T-cell (primary cell): ENCODE results near the gene SMARCA4. TPM values are rescaled to one million over a fixed set of nuclear protein-coding genes. Genes with fewer than 3 reads are reported as not detected.
A peak's percentile ranks its signal among the peaks of the same experiment; 100 is the strongest.
"Not testable (repeated sequence)": the region's sequence is repeated elsewhere in the genome, so short reads cannot be mapped to it uniquely, and the experiment has no call there.

Source experiments
- ATAC-seq, 4 experiments: fragments of 200-7000 bp in 3 of 4; fragments of 150-1000 bp in 1 of 4; cut with Tn5 transposase; replicated peaks in 1 of 4; 1 replicate in 3 of 4; 2 replicates in 1 of 4; pipeline ENCODE4 v1.10.0; 2021; ENCODE audit warnings: moderate library complexity in 3 of 4, mild to moderate bottlenecking in 2 of 4, moderate number of reproducible peaks in 1 of 4
- CTCF ChIA-PET, 2 donors: fragments of 300-600 bp; sonication (Branson Sonifier 250); formaldehyde crosslinking; loops; one replicate each; lab custom pipeline; 2022; ENCODE audit warnings: antibody characterized with exemption in 2 of 2; lab: Charles Lee
- POLR2A ChIA-PET, 2 donors: fragments of 300-600 bp; sonication (Branson Sonifier 250); formaldehyde crosslinking; loops; one replicate each; lab custom pipeline; 2022; ENCODE audit warnings: antibody characterized with exemption in 2 of 2; lab: Charles Lee
- DNase-seq, 35 experiments: peaks; one replicate each; pipeline versions ENCODE4 v3.0.0 to v3.0.0-alpha.2; 2013 to 2023
- H3K27ac ChIP-seq: one replicate; pipeline ENCODE4 v1.5.1; 2013; ENCODE audit warnings: low read length
- H3K27me3 ChIP-seq, 2 experiments: replicated peaks in 1 of 2; 1 replicate in 1 of 2; 2 replicates in 1 of 2; pipeline versions ENCODE4 v1.6.1 to v1.7.0; 2013; ENCODE audit warnings: low read length in 1 of 2, mixed read lengths in 1 of 2; ENCODE audit not compliant: control insufficient read depth in 2 of 2, insufficient read depth in 2 of 2; ENCODE audit errors: extremely low read depth in 1 of 2
- H3K36me3 ChIP-seq, 2 donors: 1 replicate in 1 of 2; 2 replicates in 1 of 2; pipeline versions ENCODE4 v1.6.1 to v1.7.0; 2013; ENCODE audit warnings: low read length in 1 of 2; ENCODE audit not compliant: control insufficient read depth in 2 of 2, insufficient read depth in 1 of 2; ENCODE audit errors: extremely low read depth in 1 of 2
- H3K4me1 ChIP-seq, 2 experiments: 1 replicate in 1 of 2; 2 replicates in 1 of 2; pipeline versions ENCODE4 v1.6.1 to v1.7.0; 2013; ENCODE audit warnings: low read length in 2 of 2, mixed read lengths in 1 of 2; ENCODE audit not compliant: insufficient read depth in 2 of 2, control insufficient read depth in 1 of 2; ENCODE audit errors: extremely low read depth in 1 of 2
- H3K4me3 ChIP-seq, 2 donors: 1 replicate in 1 of 2; 2 replicates in 1 of 2; pipeline versions ENCODE4 v1.5.1 to v1.7.0; 2013; ENCODE audit warnings: mild to moderate bottlenecking in 2 of 2, low read length in 1 of 2, moderate library complexity in 1 of 2; ENCODE audit not compliant: control insufficient read depth in 1 of 2; ENCODE audit errors: extremely low read depth in 1 of 2
- H3K9me3 ChIP-seq: 2 replicates; pipeline ENCODE4 v1.7.0; 2013
- H3K27ac Mint-ChIP-seq, 2 donors: one replicate each; pipeline ENCODE4 v1.8.0; 2020 to 2021; ENCODE audit warnings: mild to moderate bottlenecking in 2 of 2, mixed read lengths in 2 of 2
- H3K27me3 Mint-ChIP-seq, 2 donors: one replicate each; pipeline ENCODE4 v1.8.0; 2021 to 2022; ENCODE audit warnings: mixed read lengths in 2 of 2
- H3K36me3 Mint-ChIP-seq: one replicate; pipeline ENCODE4 v1.8.0; 2021; ENCODE audit warnings: mixed read lengths
- H3K4me1 Mint-ChIP-seq, 3 donors: one replicate each; pipeline ENCODE4 v1.8.0; 2020 to 2022; ENCODE audit warnings: mixed read lengths in 3 of 3, mild to moderate bottlenecking in 1 of 3
- H3K4me3 Mint-ChIP-seq, 3 donors: one replicate each; pipeline ENCODE4 v1.8.0; 2020 to 2022; ENCODE audit warnings: mild to moderate bottlenecking in 3 of 3, mixed read lengths in 3 of 3, moderate library complexity in 3 of 3
- H3K9me3 Mint-ChIP-seq, 3 donors: one replicate each; pipeline ENCODE4 v1.8.0; 2020 to 2022; ENCODE audit warnings: mixed read lengths in 3 of 3
- WGBS: methylation state at CpG from one replicate; pipeline ENCODE4 v1.1.5; 2013; ENCODE audit warnings: missing lambda C conversion rate; ENCODE audit not compliant: insufficient coverage; 5-methylcytosine and 5-hydroxymethylcytosine counted together
- total RNA-seq, 35 experiments: library from RNA in 6 of 35; stranded (reverse) in 6 of 35; fragments of 120-200 nt in 1 of 35; gene quantifications; one replicate each; pipeline versions ENCODE4 v1.2.1 to v1.2.4 and lab custom pipeline; 2013 to 2026

The SMARCA4 gene
- total RNA-seq, 5 donors from 2014 or later (not counting 1 experiment from before 2014, with no cell fraction given), result 93.4 to 114 (median 109) TPM

DNA sequence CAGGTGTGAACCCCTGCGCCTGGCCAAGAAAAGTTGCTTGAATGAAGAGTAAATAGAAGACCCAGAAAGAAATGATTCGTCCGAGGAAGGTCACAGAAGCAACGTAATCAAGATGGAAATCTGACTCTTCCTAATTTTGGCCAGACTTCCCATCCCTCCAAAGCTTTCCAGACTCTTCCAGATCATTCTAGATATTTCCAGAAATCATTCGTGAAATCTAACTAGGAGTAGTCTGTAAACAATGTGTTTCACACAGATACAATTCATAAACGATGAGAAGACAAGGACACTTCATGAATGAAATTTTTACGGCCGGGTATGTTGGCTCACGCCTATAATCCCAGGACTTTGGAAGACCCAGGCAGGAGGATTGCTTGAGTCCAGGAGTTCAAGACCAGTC lies 119.2 kb downstream of the SMARCA4 start:
- 100% methylated on average over 3 of the region's 9 CpGs for WGBS

DNA sequence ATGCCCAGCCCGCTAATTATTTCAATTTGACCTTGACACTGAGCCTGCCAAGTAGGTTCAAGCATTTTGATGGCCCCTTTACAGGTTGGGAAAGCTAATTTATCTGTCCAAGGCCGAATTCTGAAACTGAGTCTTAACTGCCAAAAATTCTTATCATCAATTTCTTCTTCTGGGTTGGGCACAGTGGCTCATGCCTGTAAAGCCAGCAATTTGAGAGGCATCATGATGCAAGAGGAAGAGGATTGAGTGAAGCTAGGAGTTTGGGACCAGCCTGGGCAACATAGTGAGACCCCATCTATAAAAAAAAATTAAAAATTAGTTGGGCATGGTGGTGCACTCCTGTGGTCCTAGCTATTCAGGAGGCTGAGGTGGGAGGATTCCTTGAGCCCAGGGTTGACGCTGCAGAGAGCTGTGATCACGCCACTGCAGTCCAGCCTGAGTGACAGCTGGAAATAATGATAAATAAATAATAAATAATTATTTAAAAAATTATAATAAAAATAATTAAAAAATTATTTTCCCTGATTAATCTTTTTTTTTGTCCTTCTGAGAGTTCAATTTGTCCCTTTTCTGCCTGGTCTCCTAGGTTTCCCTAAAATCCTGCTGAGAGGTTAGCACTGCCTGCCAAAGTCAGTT lies 127.2 kb downstream of the SMARCA4 start:
- H3K4me1 Mint-ChIP-seq, result peaks cover 36 to 41% (median 41%) of the 10 kb centered on the region in 3 donors
- H3K4me3 Mint-ChIP-seq, result no peak overlapping the region
- POLR2A ChIA-PET, result interaction anchor here in 1 of 2 donors (0.5 kb wide), 1 partner anchor 509 kb away, joined by 6 read pairs; no protein-coding TSS in a partner anchor

More for the DNA sequence above, 119.2 kb downstream of the SMARCA4 start:
- H3K9me3 ChIP-seq, result no peaks in the 10 kb centered on the region
- H3K27ac Mint-ChIP-seq, result no peak overlapping the region
- H3K27me3 Mint-ChIP-seq, result no peaks in the 10 kb centered on the region
- no peak overlapping the region for H3K4me3 Mint-ChIP-seq
- no peaks in the 10 kb centered on the region for H3K36me3 Mint-ChIP-seq
- H3K27ac ChIP-seq, result no peak overlapping the region
- H3K36me3 ChIP-seq, result no peaks in the 10 kb centered on the region
- CTCF ChIA-PET, result no interaction called here
- H3K4me3 ChIP-seq, result no peak overlapping the region
- H3K9me3 Mint-ChIP-seq, result no peaks in the 10 kb centered on the region
- ATAC-seq (no peak), DNase-seq (no peak)
- H3K4me1 ChIP-seq, result peaks cover 0 to 4% of the 10 kb centered on the region in 2 experiments
- POLR2A ChIA-PET, result no interaction called here
- H3K4me1 Mint-ChIP-seq, result peaks cover 0 to 9% (median 6%) of the 10 kb centered on the region in 3 donors
- H3K27me3 ChIP-seq, result no peaks in the 10 kb centered on the region

DNA sequence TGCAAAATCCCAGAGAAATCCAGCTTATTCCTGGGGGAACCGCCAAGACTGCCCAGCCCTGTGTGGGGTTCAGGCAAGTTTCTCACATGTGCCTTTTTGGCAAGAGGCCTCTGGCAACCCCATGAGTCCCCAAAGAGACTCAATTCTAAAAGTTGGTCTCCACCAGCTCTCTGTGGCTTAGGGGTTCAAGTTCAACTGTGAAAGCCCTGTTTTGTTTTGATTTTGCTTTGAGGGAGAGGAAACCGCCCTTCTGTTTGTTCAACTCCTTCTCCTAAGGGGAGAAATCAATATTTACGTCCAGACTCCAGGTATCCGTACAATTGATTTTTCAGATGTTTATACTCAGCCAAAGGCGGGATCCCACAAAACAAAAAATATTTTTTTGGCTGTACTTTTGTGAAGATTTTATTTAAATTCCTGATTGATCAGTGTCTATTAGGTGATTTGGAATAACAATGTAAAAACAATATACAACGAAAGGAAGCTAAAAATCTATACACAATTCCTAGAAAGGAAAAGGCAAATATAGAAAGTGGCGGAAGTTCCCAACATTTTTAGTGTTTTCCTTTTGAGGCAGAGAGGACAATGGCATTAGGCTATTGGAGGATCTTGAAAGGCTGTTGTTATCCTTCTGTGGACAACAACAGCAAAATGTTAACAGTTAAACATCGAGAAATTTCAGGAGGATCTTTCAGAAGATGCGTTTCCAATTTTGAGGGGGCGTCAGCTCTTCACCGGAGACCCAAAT lies 127.8 kb downstream of the SMARCA4 start:
- Histone ChIP-seq H3K27me3 (no peaks in the 10 kb centered on the region), H3K9me3 (no peaks in the 10 kb centered on the region), H3K36me3 (no peaks in the 10 kb centered on the region), H3K27ac (peak overlapping the region; percentile 99), H3K4me1 (peaks cover 12 to 59% of the 10 kb centered on the region in 2 experiments), H3K4me3 (peak overlapping the region; percentile 83 to 87)
- H3K27me3 Mint-ChIP-seq, result no peaks in the 10 kb centered on the region
- DNase-seq (no peak), ATAC-seq (no peak)
- peaks cover 42 to 48% (median 46%) of the 10 kb centered on the region in 3 donors for H3K4me1 Mint-ChIP-seq
- H3K27ac Mint-ChIP-seq, result peak overlapping the region; percentile 85 to 87
- peak overlapping the region; percentile 89 to 91 (median 89) for H3K4me3 Mint-ChIP-seq
- no peaks in the 10 kb centered on the region for H3K36me3 Mint-ChIP-seq
- POLR2A ChIA-PET, result interaction anchor here in 1 of 2 donors (0.5 kb wide), 1 partner anchor 508 kb away, joined by 6 read pairs; no protein-coding TSS in a partner anchor
- 30% methylated on average over 3 of the region's 11 CpGs for WGBS
- no peaks in the 10 kb centered on the region for H3K9me3 Mint-ChIP-seq
- CTCF ChIA-PET, result interaction anchor here (0.5 to 1.2 kb wide), 3 partner anchors 37 to 296 kb away, joined by 3 to 8 read pairs (median 3); no protein-coding TSS in a partner anchor

More for the DNA sequence above, 127.2 kb downstream of the SMARCA4 start:
- ATAC-seq (no peak), DNase-seq (no peak)
- Mint-ChIP-seq H3K9me3 (no peaks in the 10 kb centered on the region), H3K36me3 (no peaks in the 10 kb centered on the region), H3K27ac (no peak overlapping the region), H3K27me3 (no peaks in the 10 kb centered on the region)
- Histone ChIP-seq H3K4me1 (peaks cover 12 to 52% of the 10 kb centered on the region in 2 experiments), H3K4me3 (no peak overlapping the region), H3K27me3 (no peaks in the 10 kb centered on the region), H3K36me3 (no peaks in the 10 kb centered on the region), H3K27ac (peak overlapping the region; percentile 99), H3K9me3 (no peaks in the 10 kb centered on the region)
- CTCF ChIA-PET, result interaction anchor here in 1 of 2 donors (0.7 kb wide), 2 partner anchors 8 to 38 kb away, joined by 4 to 5 read pairs; no protein-coding TSS in a partner anchor
- WGBS, result 100% methylated on average over 1 of the region's 4 CpGs

DNA sequence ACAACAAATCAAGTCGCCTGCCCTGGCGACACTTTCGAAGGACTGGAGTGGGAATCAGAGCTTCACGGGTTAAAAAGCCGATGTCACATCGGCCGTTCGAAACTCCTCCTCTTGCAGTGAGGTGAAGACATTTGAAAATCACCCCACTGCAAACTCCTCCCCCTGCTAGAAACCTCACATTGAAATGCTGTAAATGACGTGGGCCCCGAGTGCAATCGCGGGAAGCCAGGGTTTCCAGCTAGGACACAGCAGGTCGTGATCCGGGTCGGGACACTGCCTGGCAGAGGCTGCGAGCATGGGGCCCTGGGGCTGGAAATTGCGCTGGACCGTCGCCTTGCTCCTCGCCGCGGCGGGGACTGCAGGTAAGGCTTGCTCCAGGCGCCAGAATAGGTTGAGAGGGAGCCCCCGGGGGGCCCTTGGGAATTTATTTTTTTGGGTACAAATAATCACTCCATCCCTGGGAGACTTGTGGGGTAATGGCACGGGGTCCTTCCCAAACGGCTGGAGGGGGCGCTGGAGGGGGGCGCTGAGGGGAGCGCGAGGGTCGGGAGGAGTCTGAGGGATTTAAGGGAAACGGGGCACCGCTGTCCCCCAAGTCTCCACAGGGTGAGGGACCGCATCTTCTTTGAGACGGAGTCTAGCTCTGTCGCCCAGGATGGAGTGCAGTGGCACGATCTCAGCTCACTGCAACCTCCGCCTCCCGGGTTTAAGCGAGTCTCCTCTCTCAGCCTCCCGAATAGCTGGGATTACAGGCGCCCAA lies 128.6 kb downstream of the SMARCA4 start, which contains the start of gene LDLR:
Gene LDLR (plus strand): TSS at position 210 of the 760 bp plus-strand sequence. CDS start 86 bp downstream, at position 296.
- CTCF ChIA-PET, result interaction anchor here in 1 of 2 donors (0.5 to 1.2 kb wide), 2 partner anchors 36 to 295 kb away, joined by 3 to 8 read pairs; no protein-coding TSS in a partner anchor
- ATAC-seq (peak; percentile 12 to 46 (median 32)), DNase-seq (peak; percentile 31 to 90 (median 76))
- POLR2A ChIA-PET, result no interaction called here
- no peaks in the 10 kb centered on the region for H3K9me3 Mint-ChIP-seq
- H3K4me1 Mint-ChIP-seq, result peaks cover 46 to 49% (median 47%) of the 10 kb centered on the region in 3 donors
- peak within 1 kb of the TSS; percentile 89 to 91 (median 89) for H3K4me3 Mint-ChIP-seq
- H3K36me3 Mint-ChIP-seq, result no peaks in the 10 kb centered on the region
- peak within 1 kb of the TSS; percentile 83 to 87 for H3K4me3 ChIP-seq
- H3K27me3 Mint-ChIP-seq, result no peaks in the 10 kb centered on the region
- peak within 1 kb of the TSS; percentile 95 to 97 for H3K27ac Mint-ChIP-seq
- H3K36me3 ChIP-seq, result no peaks in the 10 kb centered on the region
- no peaks in the 10 kb centered on the region for H3K9me3 ChIP-seq
- no peaks in the 10 kb centered on the region for H3K27me3 ChIP-seq
- under 1% methylated on average over 32 of the region's 43 CpGs for WGBS
- H3K27ac ChIP-seq, result peak within 1 kb of the TSS; percentile 99
- H3K4me1 ChIP-seq, result peaks cover 12 to 66% of the 10 kb centered on the region in 2 experiments

DNA sequence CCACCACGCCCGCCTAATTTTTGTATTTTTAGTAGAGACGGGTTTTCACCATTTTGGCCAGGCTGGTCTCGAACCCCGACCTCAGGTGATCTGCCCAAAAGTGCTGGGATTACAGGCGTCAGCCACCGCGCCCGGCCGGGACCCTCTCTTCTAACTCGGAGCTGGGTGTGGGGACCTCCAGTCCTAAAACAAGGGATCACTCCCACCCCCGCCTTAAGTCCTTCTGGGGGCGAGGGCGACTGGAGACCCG lies 129.1 kb downstream of the SMARCA4 start:
- peak overlapping the region; percentile 99 for H3K27ac ChIP-seq
- H3K4me1 ChIP-seq, result peaks cover 12 to 68% of the 10 kb centered on the region in 2 experiments
- H3K4me1 Mint-ChIP-seq, result peaks cover 50 to 51% (median 51%) of the 10 kb centered on the region in 3 donors
- POLR2A ChIA-PET, H3K9me3 Mint-ChIP-seq, H3K27me3 Mint-ChIP-seq, H3K36me3 ChIP-seq, H3K27me3 ChIP-seq, H3K36me3 Mint-ChIP-seq, H3K9me3 ChIP-seq: not testable (repeated sequence)
- 0% methylated on average over 11 of the region's 15 CpGs for WGBS
- DNase-seq (peak in 7 of 35 experiments; percentile 4 to 35 (median 29)), ATAC-seq (peak in 3 of 4 experiments; percentile 8 to 15 (median 14))
- CTCF ChIA-PET, result interaction anchor here in 1 of 2 donors (1.2 kb wide), 1 partner anchor 36 kb away, joined by 8 read pairs; no protein-coding TSS in a partner anchor
- H3K4me3 ChIP-seq, result peak overlapping the region; percentile 83 to 87
- peak overlapping the region; percentile 89 to 91 (median 89) for H3K4me3 Mint-ChIP-seq
- peak overlapping the region; percentile 85 to 87 for H3K27ac Mint-ChIP-seq
